Urinary bladder (tissue), 4 donors: ENCODE measurements around the gene BMPER. TPM values are rescaled to one million over a fixed set of nuclear protein-coding genes. Genes with fewer than 3 reads are reported as not detected.

ENCODE experiments used
- DNase-seq: peaks from one replicate; pipeline ENCODE4 v3.0.0-alpha.2; 2015; ENCODE audit errors: extremely low spot score
- H3K27ac ChIP-seq: one replicate; pipeline ENCODE4 v1.5.1; 2013; ENCODE audit warnings: low read depth, mild to moderate bottlenecking, moderate library complexity
- H3K36me3 ChIP-seq: one replicate; pipeline ENCODE4 v1.6.1; 2013; ENCODE audit warnings: mild to moderate bottlenecking, moderate library complexity; ENCODE audit not compliant: insufficient read depth
- H3K4me1 ChIP-seq: one replicate; pipeline ENCODE4 v1.6.1; 2013; ENCODE audit warnings: mild to moderate bottlenecking, moderate library complexity; ENCODE audit not compliant: insufficient read depth
- H3K4me3 ChIP-seq: one replicate; pipeline ENCODE4 v1.5.1; 2013; ENCODE audit warnings: low read depth, low read length
- WGBS: extraction: QIAGEN DNeasy Blood & Tissue Kit; methylation state at CpG from one replicate; pipeline ENCODE4 v1.1.7; 2013; 5-methylcytosine and 5-hydroxymethylcytosine counted together
- polyA plus RNA-seq: library from polyadenylated mRNA; stranded (reverse); fragments of 200-250 nt; gene quantifications from one replicate; pipeline ENCODE4 v1.2.3, GENCODE V29; 2013
- total RNA-seq: library from RNA; depleted of rRNA; stranded (reverse); fragments of >200 nt; gene quantifications from one replicate; pipeline ENCODE4 v1.2.3, GENCODE V29; 2014
- donor health status: healthy with polysubstance abuse.
- donor health status: healthy.

The BMPER gene
- total RNA-seq (18.9 TPM), polyA plus RNA-seq (3.5 TPM)

- 6% methylated on average over 42 of the region's 47 CpGs for WGBS
- peak within 1 kb of the TSS; percentile 61 for H3K4me3 ChIP-seq
- H3K27ac ChIP-seq = peak within 1 kb of the TSS; percentile 74
- H3K36me3 ChIP-seq = no peaks in the 10 kb centered on the region
- DNase-seq = no peak
- H3K4me1 ChIP-seq = no peaks in the 10 kb centered on the region
Observed at GRCh38 chr7:33905389-33906032, at the start of gene BMPER. Gene BMPER (plus strand): TSS chr7:33905539. CDS start chr7:33905614, 75 bp downstream.

GRCh38 chr7:33861947-33862346 is 43.4 kb upstream of the BMPER start:
- DNase-seq = no peak

GRCh38 chr7:33862946-33863814 is 42.2 kb upstream of the BMPER start:
- H3K4me3 ChIP-seq = no peak overlapping the region
- no peaks in the 10 kb centered on the region for H3K36me3 ChIP-seq
- H3K27ac ChIP-seq = no peak overlapping the region
- 59% methylated on average over 10 of the region's 10 CpGs for WGBS
- H3K4me1 ChIP-seq = no peaks in the 10 kb centered on the region
- DNase-seq = no peak

More at GRCh38 chr7:33861947-33862346, 43.4 kb upstream of the BMPER start:
- no peaks in the 10 kb centered on the region for H3K4me1 ChIP-seq
- no peak overlapping the region for H3K4me3 ChIP-seq
- H3K36me3 ChIP-seq = no peaks in the 10 kb centered on the region
- no peak overlapping the region for H3K27ac ChIP-seq

GRCh38 chr7:33868166-33868565 is 37.2 kb upstream of the BMPER start:
- 85% methylated on average over 8 of the region's 8 CpGs for WGBS

GRCh38 chr7:33869176-33869575 is 36.2 kb upstream of the BMPER start:
- H3K36me3 ChIP-seq = no peaks in the 10 kb centered on the region
- H3K4me3 ChIP-seq = no peak overlapping the region
- 94% methylated on average over 5 of the region's 5 CpGs for WGBS
- no peak for DNase-seq
- no peaks in the 10 kb centered on the region for H3K4me1 ChIP-seq
- H3K27ac ChIP-seq = no peak overlapping the region

More at GRCh38 chr7:33868166-33868565, 37.2 kb upstream of the BMPER start:
- no peak overlapping the region for H3K27ac ChIP-seq
- DNase-seq = no peak
- H3K4me3 ChIP-seq = no peak overlapping the region
- H3K4me1 ChIP-seq = no peaks in the 10 kb centered on the region
- no peaks in the 10 kb centered on the region for H3K36me3 ChIP-seq

GRCh38 chr7:33870120-33870519 is 35.2 kb upstream of the BMPER start:
- WGBS = 58% methylated on average over 3 of the region's 3 CpGs
- H3K4me3 ChIP-seq = no peak overlapping the region
- no peaks in the 10 kb centered on the region for H3K4me1 ChIP-seq
- H3K27ac ChIP-seq = no peak overlapping the region
- H3K36me3 ChIP-seq = no peaks in the 10 kb centered on the region
- no peak for DNase-seq

- H3K4me1 ChIP-seq = no peaks in the 10 kb centered on the region
- no peak for DNase-seq
- no peaks in the 10 kb centered on the region for H3K36me3 ChIP-seq
- WGBS = 73% methylated on average over 4 of the region's 4 CpGs
- H3K4me3 ChIP-seq = no peak overlapping the region
- no peak overlapping the region for H3K27ac ChIP-seq
Observed at GRCh38 chr7:33872870-33873269, 32.5 kb upstream of the BMPER start.

- Histone ChIP-seq H3K27ac (no peak overlapping the region), H3K36me3 (no peaks in the 10 kb centered on the region), H3K4me3 (no peak overlapping the region), H3K4me1 (no peaks in the 10 kb centered on the region)
- DNase-seq = no peak
- WGBS = 99% methylated on average over 1 of the region's 1 CpG
Observed at GRCh38 chr7:33873518-33873917, 31.8 kb upstream of the BMPER start.

- H3K4me3 ChIP-seq = no peak overlapping the region
Observed at GRCh38 chr7:33873981-33874750, 31.2 kb upstream of the BMPER start.

GRCh38 chr7:33874943-33875342 is 30.4 kb upstream of the BMPER start:
- Histone ChIP-seq H3K36me3 (no peaks in the 10 kb centered on the region), H3K27ac (no peak overlapping the region), H3K4me1 (no peaks in the 10 kb centered on the region), H3K4me3 (no peak overlapping the region)
- DNase-seq = no peak
- 46% methylated on average over 5 of the region's 5 CpGs for WGBS

More at GRCh38 chr7:33873981-33874750, 31.2 kb upstream of the BMPER start:
- Histone ChIP-seq H3K4me1 (no peaks in the 10 kb centered on the region), H3K36me3 (no peaks in the 10 kb centered on the region), H3K27ac (no peak overlapping the region)
- 70% methylated on average over 4 of the region's 4 CpGs for WGBS
- no peak for DNase-seq

- H3K4me1 ChIP-seq = no peaks in the 10 kb centered on the region
- no peak overlapping the region for H3K27ac ChIP-seq
- no peaks in the 10 kb centered on the region for H3K36me3 ChIP-seq
- no peak overlapping the region for H3K4me3 ChIP-seq
- 53% methylated on average over 3 of the region's 3 CpGs for WGBS
- DNase-seq = no peak
Observed at GRCh38 chr7:33876596-33877274, 28.6 kb upstream of the BMPER start.

GRCh38 chr7:33880787-33881186 is 24.6 kb upstream of the BMPER start:
- DNase-seq = no peak

GRCh38 chr7:33881316-33881715 is 24.0 kb upstream of the BMPER start:
- Histone ChIP-seq H3K27ac (no peak overlapping the region), H3K36me3 (no peaks in the 10 kb centered on the region), H3K4me1 (no peaks in the 10 kb centered on the region), H3K4me3 (no peak overlapping the region)
- DNase-seq = no peak
- 77% methylated on average over 4 of the region's 4 CpGs for WGBS

More at GRCh38 chr7:33880787-33881186, 24.6 kb upstream of the BMPER start:
- H3K4me1 ChIP-seq = no peaks in the 10 kb centered on the region
- no peak overlapping the region for H3K4me3 ChIP-seq
- H3K27ac ChIP-seq = no peak overlapping the region
- H3K36me3 ChIP-seq = no peaks in the 10 kb centered on the region
